Activated naive CD8-positive, alpha-beta T cell treated with anti-CD3 and anti-CD28 coated beads, Interleukin-2, amount 50 U/mL, for 16 hours (primary cell): ENCODE measurements around the gene ARID1B.

Source experiments
- DNase-seq: peaks from one replicate; pipeline ENCODE4 v3.0.0-alpha.2; 2020; ENCODE audit warnings: low read depth, low spot score

ARID1B gene

DNA sequence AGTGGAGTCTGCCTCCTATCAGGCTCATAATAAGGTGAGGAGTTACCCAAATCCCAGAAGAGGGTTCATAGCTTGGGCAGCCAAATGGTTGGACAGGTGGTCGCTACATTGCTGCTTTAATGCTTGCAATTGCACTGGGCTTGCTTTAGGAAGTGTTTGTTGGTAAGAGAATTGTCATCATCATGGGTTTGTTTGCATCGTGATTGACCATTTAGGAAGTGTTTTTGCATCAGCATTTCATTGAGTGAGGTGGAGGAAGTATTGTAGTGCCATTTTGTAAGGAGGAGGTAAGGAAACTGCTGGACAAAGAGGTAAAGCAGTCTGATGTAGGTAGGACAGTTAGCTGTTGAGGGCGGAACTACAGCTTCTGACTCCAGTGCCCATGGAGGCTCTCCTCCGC, 101.5 kb downstream of the ARID1B start:
- DNase-seq = no peak

- DNase-seq = no peak
Observed at GRCh38 chr6:156879186-156879585, 102.0 kb downstream of the ARID1B start.

DNA sequence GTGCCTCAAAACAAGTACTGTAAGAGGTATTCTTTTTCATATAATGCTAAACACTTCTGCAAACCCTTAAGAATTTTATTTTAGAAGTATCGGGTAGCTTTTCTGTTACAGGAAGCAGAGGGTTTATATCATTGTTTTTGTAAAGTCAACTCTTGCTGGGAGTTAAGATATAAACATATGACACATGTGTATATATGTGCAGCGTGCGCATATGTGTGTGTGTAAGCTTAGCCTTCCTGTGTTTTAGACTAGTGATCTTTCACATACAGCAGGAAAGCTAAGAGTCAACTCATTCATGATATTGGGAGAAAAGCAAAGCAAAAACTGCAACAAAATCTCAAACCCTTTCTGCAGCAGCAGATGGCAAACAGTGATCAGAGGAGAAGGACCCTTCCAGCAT, 102.4 kb downstream of the ARID1B start:
- no peak for DNase-seq

DNA sequence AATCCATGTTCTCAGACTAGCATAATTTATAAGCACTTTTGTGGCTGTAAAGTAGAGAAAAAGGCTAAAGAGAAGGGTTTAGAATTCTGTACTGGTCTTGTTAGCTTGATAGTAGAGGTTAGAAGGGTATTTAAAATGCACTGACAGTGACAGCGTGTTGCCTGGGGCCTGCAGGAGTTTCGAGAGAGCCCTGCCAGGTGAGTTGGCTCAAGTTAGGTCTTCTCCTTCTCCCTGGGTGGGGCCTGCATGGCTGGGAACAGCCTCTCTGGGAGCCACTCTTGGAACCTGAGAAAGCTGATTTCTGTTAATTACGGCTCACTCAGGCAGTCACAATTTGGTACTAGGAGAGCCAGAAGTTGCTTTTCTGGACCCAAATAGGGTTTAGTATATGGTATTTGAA, 103.7 kb downstream of the ARID1B start:
- DNase-seq = no peak

- no peak for DNase-seq
Observed at GRCh38 chr6:156881687-156882629, 104.8 kb downstream of the ARID1B start.

DNA sequence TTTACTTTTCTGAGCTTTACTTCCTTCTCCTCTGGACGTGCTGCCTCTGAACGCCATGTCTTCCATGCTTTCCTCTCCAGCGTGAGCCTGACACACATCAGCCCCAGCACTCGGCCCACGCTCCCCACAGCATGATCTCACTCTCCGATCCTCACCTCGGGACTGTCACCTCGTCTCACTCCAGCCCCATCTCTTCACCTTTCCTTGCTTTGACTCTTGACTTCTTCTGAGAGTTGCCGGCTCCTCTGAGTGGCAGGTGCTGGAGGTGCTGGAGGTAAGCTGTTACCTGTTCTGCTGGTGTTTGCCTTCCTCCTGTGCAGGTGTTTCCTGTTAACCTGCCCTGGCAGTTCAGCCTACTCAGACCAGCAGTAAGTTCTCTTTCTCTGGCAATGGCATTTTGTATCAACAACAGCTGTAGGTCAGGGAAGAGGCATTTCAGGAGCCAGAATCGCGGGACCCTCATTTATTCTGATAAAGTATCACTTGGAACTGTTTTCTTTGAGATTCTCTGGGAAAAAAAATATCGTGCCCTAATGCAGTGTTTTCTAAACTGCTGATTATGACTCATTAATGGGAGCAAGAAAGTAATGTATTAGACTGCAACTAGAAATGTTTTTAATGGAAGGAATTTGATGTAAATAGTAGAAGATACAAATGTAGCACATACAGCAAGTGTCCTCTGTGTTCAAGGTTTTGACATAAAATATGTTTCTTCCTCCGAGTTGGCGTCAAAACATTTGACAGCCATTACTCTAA, 106.5 kb downstream of the ARID1B start:
- DNase-seq = no peak

DNA sequence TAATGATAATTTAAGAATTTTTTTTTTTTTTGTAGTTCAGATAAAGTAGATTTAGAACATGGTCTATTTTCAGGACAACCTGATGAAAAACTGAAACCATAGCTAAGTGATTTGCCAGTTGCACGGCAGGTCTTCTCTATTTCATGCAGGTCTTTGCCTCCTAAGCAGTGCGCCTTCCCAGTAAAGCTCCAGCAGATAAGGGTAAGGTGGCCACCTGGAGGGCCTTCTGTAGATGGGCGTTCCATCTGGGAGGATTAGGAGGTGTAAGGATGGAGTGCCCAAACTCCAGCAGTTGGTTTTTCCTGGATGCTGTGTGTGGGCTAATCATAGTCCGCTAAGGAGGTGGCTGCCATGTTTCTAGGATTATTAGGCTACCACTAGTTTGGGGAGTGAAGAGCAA, 107.1 kb downstream of the ARID1B start:
- no peak for DNase-seq

DNA sequence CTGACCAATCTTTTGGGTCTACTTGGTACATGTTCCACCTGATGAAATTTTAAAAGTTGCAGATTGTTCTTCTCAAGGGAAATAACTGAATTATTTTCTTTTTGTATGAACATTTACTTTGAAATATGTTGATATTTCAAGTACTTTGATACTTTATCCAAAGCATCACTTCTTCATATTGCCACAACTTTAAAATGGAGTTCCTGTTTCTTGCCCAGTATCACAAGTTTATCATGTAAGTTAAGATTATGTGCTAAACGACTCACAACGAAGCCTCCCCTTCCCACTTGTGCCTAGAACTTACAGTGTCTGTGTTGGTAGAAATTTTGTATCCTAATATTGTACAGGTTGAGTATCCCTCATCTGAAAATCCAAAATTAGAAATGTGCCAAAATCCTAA, 108.4 kb downstream of the ARID1B start:
- DNase-seq = no peak

DNA sequence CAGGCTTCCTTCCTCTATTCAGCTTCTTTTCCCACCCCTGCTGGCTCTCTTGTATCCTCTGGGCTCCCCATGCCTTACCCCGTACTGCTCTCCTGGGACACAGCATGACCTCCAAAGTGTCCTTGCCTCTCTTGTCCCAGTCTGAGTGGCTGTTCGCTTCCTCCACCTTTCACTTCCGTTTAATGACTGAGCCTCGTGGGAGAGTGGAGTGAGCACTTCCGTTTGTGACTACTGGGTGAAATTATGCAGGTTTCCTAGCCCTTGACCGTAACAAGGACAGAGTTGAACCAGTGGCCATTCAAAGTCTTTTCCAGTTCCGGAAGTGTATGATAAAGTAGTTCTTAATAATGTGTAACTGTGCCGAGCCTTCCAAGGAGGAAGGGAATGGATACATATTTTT, 109.2 kb downstream of the ARID1B start:
- no peak for DNase-seq

DNA sequence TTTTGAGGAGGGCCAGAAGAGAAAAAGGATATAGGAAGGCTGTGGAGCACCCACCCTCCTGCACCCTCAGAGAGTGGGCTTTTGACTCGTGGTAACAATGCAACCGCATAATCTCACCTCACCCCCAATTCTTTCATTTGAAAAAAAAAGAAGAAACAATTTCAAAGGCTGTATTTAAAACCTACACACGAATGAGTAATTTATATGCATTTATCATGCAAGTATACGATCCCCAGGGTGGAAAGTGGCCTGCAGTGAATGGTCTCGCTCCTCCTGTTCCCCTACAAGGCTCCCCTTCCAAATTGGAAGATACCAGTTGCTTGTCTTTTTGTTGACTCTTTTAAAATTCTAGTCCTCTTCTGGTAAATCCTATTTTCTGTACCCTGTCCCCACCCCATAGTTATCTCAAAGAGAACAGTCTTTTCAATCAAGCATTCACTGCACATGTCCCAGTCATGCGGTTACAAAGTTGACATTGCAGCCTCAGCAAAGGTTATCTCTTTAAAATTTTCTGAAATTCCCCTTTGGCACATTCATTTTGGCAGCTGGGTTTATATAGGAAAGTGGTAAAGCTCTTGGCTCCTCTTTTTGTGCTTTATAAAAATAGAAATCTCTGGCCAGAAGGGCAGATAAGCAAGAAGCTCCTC, 110.6 kb downstream of the ARID1B start:
- no peak for DNase-seq

DNA sequence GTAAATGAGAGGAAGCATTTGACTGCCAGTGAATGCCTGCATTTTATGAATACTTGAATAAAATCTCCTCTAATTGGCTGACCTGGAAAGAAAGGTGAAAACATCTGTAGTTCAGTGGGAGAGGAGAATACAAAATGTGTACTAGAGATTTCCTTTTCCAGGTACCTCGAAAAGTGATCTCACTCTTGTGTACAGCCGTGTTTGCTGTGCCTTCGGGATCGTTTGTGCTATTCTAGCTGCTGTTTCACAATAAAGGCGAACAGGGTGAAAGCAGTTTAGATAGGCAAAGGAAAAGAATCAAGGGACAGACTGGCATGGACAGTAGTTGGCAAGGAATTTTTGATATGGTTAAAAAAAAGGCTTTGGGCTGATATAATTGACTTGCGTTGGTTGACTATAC, 112.3 kb downstream of the ARID1B start:
- DNase-seq = no peak

GRCh38 chr6:156889986-156890385, 112.8 kb downstream of the ARID1B start:
- no peak for DNase-seq

DNA sequence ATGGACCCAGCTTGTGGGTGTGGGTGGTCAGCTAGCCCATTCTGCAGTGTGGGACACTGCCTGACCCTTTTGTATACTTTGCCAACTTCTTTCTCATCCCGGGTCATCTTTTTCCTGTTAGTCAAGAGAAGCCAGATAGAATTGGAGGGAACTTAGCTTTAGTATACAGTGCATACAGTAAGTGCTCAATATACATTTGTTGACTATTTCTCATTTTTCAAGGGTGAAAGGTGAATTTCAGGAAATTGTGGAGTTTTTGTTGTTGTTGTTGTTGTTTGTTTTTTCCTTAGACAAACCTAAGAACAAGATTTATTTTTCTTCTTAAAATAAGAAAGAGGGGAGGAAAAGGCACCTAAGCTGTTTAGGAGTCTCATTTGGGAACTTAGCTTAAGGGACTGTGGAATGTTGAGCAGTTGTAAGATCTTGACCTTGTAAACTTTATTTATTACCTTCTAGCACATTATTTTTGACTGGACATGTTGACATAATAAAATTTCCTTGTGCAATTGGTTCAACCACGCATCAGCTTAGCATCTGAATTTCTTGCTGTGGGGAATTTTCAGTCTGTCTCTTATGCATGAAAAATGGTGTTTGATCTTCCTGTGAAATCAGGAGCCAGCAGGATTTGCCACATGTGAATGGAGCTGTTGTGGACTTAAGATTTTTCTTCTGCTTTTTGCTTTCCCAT, 113.6 kb downstream of the ARID1B start:
- DNase-seq = no peak

GRCh38 chr6:156897907-156898531, 120.8 kb downstream of the ARID1B start:
- DNase-seq = no peak

DNA sequence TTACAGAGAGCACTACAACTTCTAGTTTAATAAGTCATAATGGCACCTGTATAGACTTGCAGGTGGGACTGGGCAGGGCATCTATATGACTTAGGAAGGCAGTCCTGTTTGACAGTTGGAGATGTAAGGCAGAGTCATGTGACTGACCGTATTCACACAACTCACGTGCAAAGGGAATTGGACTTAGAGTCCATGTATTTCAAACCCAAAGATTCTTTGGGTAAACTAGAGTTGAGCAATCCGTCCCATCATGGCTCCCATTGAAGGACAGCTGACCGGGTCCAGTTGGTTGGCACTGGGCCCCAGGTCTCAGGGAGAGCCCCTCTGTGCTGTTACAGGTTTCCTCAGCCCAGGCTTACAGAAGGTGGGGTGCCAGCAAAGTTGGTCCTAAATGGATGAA, 121.9 kb downstream of the ARID1B start:
- DNase-seq = no peak

- no peak for DNase-seq
Observed at GRCh38 chr6:156899532-156900135, 122.5 kb downstream of the ARID1B start.

DNA sequence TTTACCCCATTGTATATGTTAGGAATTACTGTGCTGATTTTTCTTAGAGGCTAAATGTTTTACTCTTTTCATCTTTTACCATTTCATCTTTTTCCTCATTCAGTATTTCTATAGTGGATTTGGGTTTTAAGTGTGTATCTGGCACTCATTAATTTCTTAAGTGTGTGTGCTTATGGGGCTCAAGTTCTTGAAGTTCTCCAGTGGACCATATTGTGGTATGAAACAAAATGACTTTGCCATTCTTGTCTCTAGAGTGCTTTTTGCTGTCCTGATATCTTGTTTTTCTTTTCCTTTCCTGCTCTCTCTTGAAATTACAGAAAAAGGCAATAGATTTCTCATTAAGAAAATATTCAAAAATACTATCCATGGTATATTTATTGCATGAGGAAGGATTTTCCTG, 123.1 kb downstream of the ARID1B start:
- DNase-seq = no peak

DNA sequence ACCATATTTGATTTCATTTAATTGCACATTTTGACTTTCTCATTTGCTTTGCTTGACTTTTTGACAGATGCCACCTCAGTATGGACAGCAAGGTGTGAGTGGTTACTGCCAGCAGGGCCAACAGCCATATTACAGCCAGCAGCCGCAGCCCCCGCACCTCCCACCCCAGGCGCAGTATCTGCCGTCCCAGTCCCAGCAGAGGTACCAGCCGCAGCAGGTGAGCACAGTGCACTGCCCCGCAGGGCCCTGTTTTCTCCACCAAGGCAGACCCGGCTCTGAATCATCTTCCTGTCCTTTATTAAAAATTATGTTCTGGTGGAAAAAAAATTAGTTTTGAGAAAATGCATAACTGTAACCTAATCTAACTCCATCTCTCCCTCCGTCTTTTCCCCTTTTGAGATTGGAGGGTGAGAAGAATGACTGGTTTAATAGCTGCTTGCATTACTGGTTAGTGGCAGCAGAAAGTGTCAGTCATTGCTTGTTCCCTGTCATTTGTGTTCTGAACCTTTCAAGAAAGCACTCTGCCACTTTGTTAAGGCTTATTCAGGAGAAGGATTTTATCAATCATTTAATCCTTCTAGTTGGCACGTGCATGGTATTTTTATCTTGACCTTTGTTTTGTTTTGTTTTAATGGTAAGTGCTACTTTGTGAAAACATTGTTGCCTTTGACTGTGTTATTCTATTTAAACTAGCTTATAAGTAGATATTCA, 124.3 kb downstream of the ARID1B start:
- no peak for DNase-seq

DNA sequence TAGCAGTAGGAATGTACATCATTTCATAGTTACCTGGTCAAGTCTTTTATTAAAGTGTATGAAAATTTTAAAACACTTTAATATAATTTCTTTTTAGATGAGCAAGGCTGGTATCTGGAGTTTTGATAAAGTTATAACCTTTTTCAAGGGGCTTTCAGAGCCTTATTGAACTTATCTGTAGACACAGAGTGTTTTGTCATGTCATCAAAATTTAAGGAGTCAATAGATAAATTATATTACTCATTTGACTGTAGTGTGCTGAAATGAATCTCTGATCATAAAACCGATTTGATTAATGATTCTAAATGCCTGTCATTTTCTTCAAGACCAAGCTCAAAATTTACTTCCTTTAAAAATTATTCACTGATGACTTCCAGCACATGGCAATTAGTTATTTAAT, 125.6 kb downstream of the ARID1B start:
- no peak for DNase-seq
